NCI-H748 treated with DMSO at 0.1 percent for 48 hours (cell line): ENCODE data around the gene SDK1.

Experiments
- DNase-seq: peaks from one replicate; lab custom pipeline; 2025; lab: John Stamatoyannopoulos, UW

The SDK1 gene

GRCh38 chr7:4020086-4020485, 719.0 kb downstream of the SDK1 start:
- DNase-seq: no peak

DNA sequence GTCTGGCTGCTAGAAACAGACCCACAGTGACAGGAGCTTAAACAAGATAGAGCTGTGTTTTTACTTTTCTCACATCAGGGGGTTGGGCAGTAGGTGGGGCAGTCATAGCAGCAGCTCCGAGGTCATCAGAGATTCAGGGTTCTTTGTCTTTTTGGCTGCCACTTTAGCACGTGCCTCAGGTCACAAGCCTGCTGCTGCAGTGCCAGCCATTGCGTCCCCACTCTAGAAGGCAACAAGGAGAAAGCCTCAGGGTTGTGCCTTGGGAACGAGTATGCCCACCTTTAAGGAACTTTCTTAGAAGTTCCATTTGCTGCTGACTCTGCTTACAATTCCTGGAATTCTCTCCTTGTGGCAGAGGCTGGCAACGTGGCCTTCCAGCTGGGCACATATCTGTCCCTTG, 720.4 kb downstream of the SDK1 start:
- no peak for DNase-seq

GRCh38 chr7:4022265-4022664, 721.2 kb downstream of the SDK1 start:
- DNase-seq: no peak

DNA sequence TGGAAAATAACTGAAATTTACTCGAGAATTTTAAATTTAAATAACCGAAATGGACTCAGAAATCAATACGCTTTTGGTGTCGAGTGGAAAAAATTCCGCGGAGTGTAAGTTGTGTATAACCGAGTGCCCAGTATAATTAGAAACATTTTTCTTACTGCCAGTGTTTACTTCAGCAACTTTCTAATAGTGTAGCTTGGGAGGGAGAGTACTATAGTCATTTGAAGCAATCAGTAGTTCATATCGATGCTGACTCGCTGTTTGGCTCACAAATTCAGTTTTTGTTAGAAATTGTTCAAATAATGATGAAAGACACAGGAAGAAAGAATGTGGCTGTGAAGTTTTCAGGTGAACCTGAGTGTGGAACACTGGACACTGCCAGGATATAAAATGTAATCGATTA, 722.5 kb downstream of the SDK1 start:
- DNase-seq: no peak

DNA sequence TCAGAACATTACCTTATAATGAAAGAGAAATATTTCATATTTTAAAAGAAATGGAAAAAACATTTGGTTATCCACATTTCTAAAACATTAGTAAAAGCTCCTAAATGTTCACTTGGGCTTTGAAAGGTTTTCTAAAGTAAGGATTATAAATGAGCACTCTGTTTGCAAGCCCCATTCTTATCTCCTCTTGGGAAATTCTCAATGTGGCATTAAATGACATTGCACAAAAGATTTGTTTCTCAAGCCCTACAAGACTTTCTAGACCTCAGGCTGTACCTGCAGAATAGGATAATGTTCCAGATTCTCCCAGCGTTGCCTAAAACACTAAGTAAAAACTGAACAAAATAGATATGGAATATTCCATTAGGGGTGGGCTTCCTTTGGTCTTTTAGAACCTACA, 723.1 kb downstream of the SDK1 start:
- DNase-seq: no peak

- no peak for DNase-seq
These were observed 723.8 kb downstream of the SDK1 start for GRCh38 chr7:4024806-4025205.

DNA sequence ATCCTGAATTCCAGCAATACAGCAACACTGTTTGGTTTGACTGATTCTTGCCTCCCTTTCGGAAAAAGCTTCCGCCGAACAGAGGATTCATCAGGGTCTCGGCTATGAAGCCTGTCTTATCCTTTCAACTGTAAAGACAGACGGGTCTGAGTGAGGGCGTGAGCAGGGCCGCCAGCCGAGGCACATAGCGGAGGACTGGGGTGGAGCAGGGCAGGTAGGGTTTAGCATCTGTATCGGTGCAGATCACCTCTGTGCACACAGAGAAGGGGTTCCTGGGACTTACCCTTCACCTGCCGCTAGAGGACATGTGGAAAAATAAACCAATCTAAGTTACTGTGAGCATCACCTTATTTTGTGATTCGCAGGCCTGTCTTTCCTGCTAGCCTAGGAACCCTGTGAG, 724.2 kb downstream of the SDK1 start:
- no peak for DNase-seq

DNA sequence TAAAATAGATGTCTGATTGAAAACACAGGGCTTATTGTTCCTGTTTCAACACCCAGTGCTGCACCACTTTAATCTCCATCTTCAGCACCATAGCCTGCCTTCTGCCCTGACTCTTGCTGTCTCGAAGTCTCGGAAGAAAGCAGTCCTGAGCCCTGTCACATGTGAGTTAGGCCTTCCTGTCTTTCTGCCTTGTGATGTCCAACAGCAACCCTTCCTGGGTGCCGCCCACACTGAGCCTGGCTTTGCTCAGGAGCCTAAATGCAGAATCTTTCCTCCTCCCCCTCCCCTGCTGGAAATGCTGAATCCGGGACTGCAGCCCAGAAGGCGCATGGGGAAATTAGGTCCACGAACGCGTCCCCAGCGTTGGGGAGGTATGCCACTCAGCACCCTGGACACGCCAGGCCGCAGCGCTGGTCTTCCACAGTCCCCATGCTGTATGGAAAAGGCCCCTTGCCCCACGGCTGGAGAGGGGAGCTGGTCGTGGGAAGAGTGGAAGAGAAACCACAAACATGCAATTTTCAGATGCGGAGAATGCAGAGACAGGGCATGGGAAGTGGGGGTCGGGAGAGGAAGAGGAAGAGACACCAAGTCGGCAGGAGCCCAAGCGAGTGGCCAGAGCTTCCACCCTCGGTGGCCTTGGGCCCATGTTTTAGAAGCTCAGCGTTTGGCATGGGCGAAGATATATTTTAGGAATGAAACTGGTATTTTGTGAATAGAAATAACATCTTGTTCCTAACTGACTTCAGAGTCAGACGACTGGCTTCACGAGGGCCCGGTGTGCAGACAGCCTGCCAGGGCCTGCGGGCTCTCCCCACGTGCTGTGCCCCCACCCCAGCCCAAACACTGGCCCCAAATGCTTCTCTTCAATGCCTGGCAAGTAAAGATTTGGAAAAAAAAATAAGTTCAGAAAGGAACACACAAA, 724.9 kb downstream of the SDK1 start:
- DNase-seq: no peak

GRCh38 chr7:4026941-4027486, 726.0 kb downstream of the SDK1 start:
- DNase-seq: no peak

DNA sequence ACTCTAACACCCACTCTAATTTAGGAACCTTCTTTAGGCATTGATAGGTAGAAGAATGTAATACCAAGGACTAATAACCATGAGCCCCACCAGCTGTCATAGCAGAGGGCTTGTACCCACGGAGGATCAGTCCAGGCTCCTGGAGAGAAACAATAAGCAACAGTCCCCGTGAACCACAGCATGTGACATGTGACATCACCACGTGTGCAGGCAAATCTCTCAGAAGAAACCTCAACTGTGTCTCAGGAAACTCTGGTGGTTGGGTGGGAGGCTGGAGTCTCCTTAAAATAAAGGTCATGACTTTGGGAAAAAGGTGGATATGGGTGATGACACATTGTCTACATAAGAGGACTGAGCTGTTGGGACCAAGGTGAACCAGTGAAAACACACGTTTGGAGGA, 727.2 kb downstream of the SDK1 start:
- no peak for DNase-seq

DNA sequence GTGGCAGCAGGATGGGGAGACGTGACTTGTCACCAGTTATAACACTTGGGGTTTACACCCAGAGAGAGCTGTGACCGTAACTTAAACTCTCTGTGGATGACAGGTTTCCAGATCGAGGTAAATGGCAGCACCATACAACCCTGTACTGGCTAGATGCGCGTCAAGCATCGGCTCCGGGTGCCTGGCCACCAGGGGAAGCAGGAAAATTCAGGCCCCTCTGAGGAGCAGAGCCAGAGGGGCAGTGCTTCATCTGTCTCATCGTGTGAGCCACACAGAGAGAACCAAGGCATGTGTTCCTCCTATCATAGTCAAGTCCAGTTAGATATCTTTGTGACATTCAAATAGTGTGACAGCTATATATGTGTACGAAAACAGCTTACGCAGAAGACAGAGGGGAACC, 728.9 kb downstream of the SDK1 start:
- DNase-seq: no peak

GRCh38 chr7:4030346-4030950, 729.4 kb downstream of the SDK1 start:
- DNase-seq: no peak

DNA sequence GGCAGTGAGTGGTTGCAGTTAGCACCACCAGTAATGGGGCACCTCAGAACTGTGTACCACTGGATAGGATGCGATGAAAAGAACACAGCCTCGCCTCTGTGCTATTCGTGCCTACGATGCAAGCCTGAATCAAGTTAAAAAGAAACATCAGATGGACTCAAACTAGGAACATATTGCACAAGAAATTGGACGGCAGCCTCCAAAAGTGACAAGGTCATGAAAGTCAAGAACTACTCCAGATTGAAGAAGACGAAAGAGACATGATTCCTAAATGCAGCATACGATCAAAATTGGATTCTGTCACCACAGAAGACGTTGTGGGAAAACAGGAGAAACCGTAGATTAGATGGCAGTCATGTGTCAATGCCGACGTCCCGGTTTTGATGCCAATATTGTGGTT, 732.9 kb downstream of the SDK1 start:
- no peak for DNase-seq

DNA sequence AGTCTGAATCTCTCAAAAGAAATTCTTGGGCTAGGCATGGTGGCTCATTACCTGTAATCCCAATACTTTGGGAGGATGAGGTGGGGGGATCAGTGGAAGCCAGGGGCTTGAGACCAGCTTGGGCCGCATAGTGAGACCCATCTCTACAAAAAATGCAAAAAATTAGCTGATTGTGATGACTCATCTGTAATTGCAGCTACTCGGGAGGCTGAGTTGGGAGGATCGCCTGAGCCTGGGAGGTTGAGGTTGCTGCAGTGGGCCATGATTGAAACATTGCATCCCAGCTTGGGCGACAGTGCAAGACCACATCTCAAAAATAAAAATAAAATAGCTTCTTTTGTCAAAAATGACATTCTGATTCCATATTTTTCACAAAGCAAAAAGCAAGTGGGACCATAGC, 736.3 kb downstream of the SDK1 start:
- DNase-seq: no peak

- DNase-seq: no peak
These were observed 736.8 kb downstream of the SDK1 start for GRCh38 chr7:4037877-4038276.

DNA sequence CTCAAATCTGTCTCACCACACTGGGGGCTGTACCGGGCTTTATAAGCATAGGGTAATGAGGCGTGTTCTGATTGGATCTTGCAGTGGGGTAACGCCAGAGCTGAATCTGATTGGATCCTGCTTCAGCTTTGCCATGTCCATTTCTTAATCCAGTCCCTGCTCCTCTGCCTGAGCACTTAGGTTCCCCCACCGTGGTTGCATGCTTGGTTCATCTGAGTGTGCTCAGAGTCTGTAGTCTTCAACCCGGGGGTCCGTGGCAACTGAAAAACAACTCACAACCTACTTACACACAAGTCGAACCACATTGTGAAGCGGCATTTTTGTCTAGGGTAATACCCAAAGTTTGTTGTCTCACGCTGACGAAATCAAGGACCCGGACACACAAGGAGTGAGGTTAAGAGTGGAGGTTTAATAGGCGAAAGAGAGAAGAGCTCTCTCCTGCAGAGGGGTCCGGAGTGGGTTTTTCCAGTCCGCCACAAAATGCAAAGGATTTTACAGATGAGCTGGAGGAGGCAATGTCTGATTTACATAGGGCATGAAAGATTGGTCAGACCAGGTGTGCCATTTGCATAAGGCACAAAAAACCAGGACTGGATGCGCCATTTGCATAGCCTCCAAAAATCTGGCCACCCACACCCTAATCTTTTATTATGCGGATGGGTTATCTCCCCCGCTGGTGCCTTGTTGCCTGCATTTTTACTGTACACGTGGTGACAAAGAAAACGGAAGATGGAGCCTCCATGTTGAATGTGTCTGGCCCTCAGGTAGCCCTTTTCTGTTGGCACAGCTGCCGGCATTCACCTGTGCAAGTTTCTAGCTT, 739.3 kb downstream of the SDK1 start:
- no peak for DNase-seq

- no peak for DNase-seq
These were observed 741.5 kb downstream of the SDK1 start for GRCh38 chr7:4042402-4043045.

DNA sequence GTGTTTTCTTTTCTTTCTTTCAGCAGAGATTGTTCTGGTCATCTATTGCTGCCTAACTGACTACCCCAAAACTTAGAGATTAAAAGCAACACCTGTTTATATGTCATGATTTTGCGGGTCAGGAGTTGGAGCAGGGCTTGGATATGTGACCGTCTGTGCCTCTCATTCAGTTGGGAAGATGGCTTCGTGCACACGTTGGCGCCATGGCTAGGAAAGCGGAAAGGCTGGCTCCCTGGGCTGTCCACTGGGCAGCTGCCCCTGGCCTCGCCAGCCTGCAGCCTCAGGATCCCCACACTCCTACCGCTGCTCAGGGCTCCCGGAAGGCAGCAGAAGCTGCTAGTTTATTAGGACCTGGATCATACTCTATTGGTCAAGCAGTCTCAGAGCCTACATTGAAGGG, 742.9 kb downstream of the SDK1 start:
- DNase-seq: no peak

- DNase-seq: no peak
These were observed 744.4 kb downstream of the SDK1 start for GRCh38 chr7:4045450-4045849.

DNA sequence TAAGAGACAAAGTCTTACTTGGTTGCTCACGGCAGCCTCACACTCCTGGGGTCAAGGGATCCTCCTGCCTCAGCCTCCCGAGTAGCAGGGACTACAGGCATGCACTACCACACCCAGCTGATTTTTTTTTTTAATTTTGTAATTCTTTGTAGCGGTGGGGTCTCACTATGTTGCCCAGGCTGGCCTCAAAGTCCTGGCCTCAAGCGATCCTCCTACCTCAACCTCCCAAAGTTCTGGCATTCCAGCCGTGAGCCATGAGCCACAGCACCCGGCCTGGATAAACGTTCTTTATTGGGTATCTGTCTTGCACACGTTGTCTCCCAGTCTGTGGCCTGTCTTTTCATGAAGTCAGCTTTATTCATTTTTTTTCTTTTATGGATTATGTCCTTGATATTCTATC, 744.9 kb downstream of the SDK1 start:
- no peak for DNase-seq

DNA sequence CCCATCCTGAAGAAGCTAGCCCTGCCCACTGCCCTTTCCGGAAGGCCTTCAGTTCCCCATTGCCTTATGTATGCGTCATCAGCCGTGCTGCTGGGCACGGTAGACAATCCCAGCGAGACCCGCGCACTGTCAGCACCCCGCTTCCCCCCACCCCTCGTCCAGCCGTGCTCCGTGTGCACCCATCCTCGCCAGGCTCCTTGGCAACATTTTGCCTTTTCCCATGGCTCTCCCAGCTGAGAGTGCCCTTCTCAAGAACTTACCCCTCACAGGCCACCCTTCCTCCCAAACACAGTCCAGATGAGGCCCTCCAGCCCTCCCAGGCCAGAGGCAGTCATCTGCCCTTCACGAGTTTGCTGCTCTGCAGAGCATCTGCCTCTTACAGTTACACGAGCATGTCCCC, 747.3 kb downstream of the SDK1 start:
- no peak for DNase-seq

DNA sequence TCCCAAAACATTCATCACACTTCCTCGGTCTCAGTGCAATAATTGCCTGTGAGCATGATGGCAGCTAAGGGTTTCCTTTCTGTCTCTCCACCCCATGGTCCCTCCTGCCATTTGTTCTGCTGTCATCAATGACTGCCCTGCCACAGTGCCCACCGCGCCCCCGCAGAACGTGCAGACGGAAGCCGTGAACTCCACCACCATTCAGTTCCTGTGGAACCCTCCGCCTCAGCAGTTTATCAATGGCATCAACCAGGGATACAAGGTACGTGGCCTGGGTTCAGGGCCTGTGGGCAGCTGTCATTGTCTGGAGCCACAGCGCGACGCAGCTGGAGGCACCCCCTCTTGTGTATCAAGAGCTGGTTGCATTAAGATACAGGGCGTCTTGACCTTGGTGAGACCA, 748.1 kb downstream of the SDK1 start:
- DNase-seq: no peak
